Measurements from ENCODE around the gene ICAM3. TPM values are rescaled to one million over a fixed set of nuclear protein-coding genes. Genes with fewer than 3 reads are reported as not detected.

ICAM3 gene
- total and polyA plus RNA-seq, 9 donors, result 5.4 to 7.5 (median 5.8) TPM

DNA sequence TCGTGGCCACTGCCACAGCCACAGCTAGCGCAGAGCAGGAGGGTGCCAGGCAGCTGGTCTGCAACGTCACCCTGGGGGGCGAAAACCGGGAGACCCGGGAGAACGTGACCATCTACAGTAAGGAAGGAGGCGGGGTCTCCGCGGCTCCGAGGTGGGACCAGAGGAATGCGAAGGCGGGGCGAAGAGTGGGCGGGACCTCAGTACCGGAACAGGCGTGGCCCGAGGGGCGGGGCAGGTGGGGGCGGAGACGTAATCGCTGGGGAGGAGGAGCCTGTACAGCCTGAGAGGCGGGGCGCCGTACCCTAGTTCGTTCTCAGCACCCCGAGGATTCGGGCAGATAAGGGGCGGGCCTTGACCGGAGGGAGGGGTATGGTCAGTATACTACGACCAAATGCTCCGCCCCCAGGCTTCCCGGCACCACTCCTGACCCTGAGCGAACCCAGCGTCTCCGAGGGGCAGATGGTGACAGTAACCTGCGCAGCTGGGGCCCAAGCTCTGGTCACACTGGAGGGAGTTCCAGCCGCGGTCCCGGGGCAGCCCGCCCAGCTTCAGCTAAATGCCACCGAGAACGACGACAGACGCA lies 47.1 kb downstream of the ICAM3 start:
- DNase-seq, result peak; percentile 42
- Histone ChIP-seq H3K36me3 (ENCODE audit: control insufficient read depth, insufficient read depth, low read length) (no peaks in the 10 kb centered on the region), H3K4me3 (ENCODE audit: low read length) (peak overlapping the region; percentile 17), H3K9me3 (replicated peaks; ENCODE audit: control insufficient read depth, low read depth, low read length) (no peaks in the 10 kb centered on the region), H3K4me1 (ENCODE audit: control insufficient read depth, insufficient read depth, low read length) (peaks cover 66% of the 10 kb centered on the region), H3K27me3 (ENCODE audit: control insufficient read depth, insufficient read depth, low read length) (peaks cover 100% of the 10 kb centered on the region), H3K27ac (ENCODE audit: low read length) (no peak overlapping the region)
- 1% methylated on average over 45 of the region's 45 CpGs for WGBS (ENCODE audit: insufficient coverage)

DNA sequence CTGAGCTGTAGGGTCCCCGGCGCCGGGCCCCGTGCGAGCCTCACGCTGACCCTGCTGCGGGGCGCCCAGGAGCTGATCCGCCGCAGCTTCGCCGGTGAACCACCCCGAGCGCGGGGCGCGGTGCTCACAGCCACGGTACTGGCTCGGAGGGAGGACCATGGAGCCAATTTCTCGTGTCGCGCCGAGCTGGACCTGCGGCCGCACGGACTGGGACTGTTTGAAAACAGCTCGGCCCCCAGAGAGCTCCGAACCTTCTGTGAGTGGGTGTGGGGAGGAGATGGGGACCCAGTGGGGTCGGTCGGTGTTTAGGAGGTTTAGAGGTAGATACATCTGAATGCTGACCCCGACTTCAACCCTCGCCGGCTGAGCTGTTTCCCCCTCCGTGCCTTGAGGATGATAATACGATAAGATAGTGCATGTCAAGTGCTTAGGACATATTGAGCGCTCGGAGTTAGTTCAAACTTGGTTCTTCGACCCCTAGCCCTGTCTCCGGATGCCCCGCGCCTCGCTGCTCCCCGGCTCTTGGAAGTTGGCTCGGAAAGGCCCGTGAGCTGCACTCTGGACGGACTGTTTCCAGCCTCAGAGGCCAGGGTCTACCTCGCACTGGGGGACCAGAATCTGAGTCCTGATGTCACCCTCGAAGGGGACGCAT lies 47.7 kb downstream of the ICAM3 start:
- H3K36me3 ChIP-seq (ENCODE audit: control insufficient read depth, insufficient read depth, low read length), result no peaks in the 10 kb centered on the region
- peaks cover 100% of the 10 kb centered on the region for H3K27me3 ChIP-seq (ENCODE audit: control insufficient read depth, insufficient read depth, low read length)
- no peaks in the 10 kb centered on the region for H3K9me3 ChIP-seq (replicated peaks; ENCODE audit: control insufficient read depth, low read depth, low read length)
- DNase-seq, result no peak
- 2% methylated on average over 44 of the region's 49 CpGs for WGBS (ENCODE audit: insufficient coverage)
- H3K4me3 ChIP-seq (ENCODE audit: low read length), result peak overlapping the region; percentile 17
- H3K4me1 ChIP-seq (ENCODE audit: control insufficient read depth, insufficient read depth, low read length), result peaks cover 71% of the 10 kb centered on the region
- H3K27ac ChIP-seq (ENCODE audit: low read length), result no peak overlapping the region

DNA sequence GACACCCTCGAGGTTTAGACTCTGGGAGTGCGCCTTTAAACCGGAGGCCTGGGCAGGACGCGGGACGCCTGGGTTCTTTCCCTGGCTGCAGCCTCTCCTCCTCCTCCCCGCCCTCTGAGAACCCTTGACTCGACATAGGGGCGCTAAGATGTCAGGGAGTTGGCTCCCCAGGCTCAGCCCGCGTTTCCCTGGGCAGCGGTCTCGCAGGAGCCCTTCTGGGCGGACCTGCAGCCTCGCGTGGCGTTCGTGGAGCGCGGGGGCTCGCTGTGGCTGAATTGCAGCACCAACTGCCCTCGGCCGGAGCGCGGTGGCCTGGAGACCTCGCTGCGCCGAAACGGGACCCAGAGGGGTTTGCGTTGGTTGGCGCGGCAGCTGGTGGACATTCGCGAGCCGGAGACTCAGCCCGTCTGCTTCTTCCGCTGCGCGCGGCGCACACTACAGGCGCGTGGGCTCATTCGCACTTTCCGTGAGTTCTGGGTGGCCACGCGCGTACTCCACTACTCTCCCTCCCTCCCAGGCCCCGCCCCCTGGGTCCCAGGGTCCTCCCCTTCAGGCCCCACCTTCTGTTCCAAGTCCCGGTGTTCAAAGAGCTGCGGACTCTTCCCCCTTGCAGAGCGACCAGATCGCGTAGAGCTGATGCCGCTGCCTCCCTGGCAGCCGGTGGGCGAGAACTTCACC lies 48.4 kb downstream of the ICAM3 start:
- H3K27ac ChIP-seq (ENCODE audit: low read length), result no peak overlapping the region
- no peaks in the 10 kb centered on the region for H3K9me3 ChIP-seq (replicated peaks; ENCODE audit: control insufficient read depth, low read depth, low read length)
- peaks cover 100% of the 10 kb centered on the region for H3K27me3 ChIP-seq (ENCODE audit: control insufficient read depth, insufficient read depth, low read length)
- peaks cover 72% of the 10 kb centered on the region for H3K4me1 ChIP-seq (ENCODE audit: control insufficient read depth, insufficient read depth, low read length)
- peak overlapping the region; percentile 15 for H3K4me3 ChIP-seq (ENCODE audit: low read length)
- no peak for DNase-seq
- under 1% methylated on average over 55 of the region's 57 CpGs for WGBS (ENCODE audit: insufficient coverage)
- H3K36me3 ChIP-seq (ENCODE audit: control insufficient read depth, insufficient read depth, low read length), result no peaks in the 10 kb centered on the region

DNA sequence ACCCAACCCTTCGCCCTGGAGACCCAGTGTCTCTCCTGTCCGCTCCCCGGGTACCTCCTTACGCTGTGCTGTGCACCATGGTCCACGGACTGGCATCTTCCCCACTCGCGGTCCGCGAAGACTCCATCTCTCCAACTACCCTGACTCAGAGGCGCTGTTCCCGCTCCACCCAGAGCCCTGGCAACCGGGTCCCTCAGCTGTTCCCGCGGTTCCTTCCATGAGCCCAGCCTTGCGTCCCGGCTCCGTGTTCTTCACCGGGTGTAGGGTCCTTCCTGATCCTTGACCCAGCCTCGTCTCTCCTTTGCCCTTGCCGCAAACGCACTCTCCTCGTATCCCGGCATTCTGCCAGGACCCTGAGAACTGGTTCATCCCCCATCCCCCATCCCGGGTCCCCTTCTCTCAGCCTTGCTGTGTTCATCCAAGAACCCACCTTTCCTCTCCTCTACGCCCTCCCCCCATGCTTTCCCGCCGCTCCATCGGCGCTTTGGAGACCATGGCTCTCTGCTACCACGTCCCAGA lies 49.0 kb downstream of the ICAM3 start:
- H3K9me3 ChIP-seq (replicated peaks; ENCODE audit: control insufficient read depth, low read depth, low read length), result no peaks in the 10 kb centered on the region
- no peak overlapping the region for H3K27ac ChIP-seq (ENCODE audit: low read length)
- peaks cover 66% of the 10 kb centered on the region for H3K4me1 ChIP-seq (ENCODE audit: control insufficient read depth, insufficient read depth, low read length)
- 0% methylated on average over 30 of the region's 30 CpGs for WGBS (ENCODE audit: insufficient coverage)
- no peak overlapping the region for H3K4me3 ChIP-seq (ENCODE audit: low read length)
- H3K27me3 ChIP-seq (ENCODE audit: control insufficient read depth, insufficient read depth, low read length), result peaks cover 95% of the 10 kb centered on the region
- H3K36me3 ChIP-seq (ENCODE audit: control insufficient read depth, insufficient read depth, low read length), result no peaks in the 10 kb centered on the region
- no peak for DNase-seq

DNA sequence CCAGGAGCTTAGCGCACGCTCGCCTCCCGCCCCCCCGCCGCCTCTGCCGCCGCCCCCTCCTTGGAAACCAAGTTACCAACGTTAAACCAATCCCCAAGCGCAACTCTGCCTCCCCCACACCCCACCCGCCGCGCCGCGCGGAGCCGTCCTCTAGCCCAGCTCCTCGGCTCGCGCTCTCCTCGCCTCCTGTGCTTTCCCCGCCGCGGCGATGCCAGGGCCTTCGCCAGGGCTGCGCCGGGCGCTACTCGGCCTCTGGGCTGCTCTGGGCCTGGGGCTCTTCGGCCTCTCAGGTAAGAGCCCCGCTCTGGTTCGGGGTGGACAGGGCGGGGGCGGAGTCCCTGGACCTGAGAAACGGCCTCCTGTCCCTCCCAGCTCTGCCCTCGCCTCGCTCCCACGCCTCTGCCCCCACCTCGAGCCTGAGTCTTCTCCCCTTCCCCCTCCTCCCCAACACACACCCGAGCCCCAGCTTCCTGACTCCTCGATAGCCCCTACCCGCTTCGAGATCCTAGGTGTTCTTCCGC lies 49.5 kb downstream of the ICAM3 start, which contains the start of gene ICAM5:
TSS of gene ICAM5 (plus strand) at position 117 of the 521 bp plus-strand sequence. CDS start at position 209, 92 bp downstream.
- Histone ChIP-seq H3K27me3 (ENCODE audit: control insufficient read depth, insufficient read depth, low read length) (peaks cover 90% of the 10 kb centered on the region), H3K4me1 (ENCODE audit: control insufficient read depth, insufficient read depth, low read length) (peaks cover 62% of the 10 kb centered on the region), H3K36me3 (ENCODE audit: control insufficient read depth, insufficient read depth, low read length) (no peaks in the 10 kb centered on the region), H3K27ac (ENCODE audit: low read length) (no peak within 1 kb of the TSS), H3K9me3 (replicated peaks; ENCODE audit: control insufficient read depth, low read depth, low read length) (no peaks in the 10 kb centered on the region), H3K4me3 (ENCODE audit: low read length) (peak within 1 kb of the TSS; percentile 17)
- 2% methylated on average over 44 of the region's 45 CpGs for WGBS (ENCODE audit: insufficient coverage)
- DNase-seq, result no peak

DNA sequence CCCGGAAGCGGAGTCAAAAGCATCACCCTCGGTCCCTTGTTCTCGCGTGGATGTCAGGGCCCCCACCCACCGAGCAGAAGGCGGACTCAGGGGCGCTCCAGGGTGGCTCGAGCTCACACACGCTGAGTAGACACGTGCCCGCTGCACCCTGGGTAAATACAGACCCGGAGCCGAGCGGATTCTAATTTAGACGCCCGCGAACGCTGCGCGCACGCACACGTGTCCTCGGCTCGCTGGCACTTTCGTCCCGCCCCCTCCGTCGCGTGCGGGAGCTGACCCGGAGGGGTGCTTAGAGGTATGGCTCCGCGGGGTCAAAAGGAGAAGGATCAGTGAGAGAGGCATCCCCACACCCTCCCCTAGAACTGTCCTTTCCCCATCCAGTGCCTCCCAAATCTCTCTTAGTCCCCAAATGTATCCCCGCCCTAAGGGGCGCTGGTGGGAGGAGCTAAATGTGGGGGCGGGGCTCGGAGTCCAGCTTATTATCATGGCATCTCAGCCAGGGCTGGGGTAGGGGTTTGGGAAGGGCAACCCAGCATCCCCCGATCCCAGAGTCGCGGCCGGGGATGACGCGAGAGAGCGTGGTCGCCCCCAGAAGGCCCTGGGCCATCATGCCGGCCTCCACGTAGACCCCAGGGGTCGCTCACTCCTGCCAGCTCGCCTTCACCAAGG lies 50.1 kb downstream of the ICAM3 start:
- Histone ChIP-seq H3K4me3 (ENCODE audit: low read length) (peak overlapping the region; percentile 17), H3K9me3 (replicated peaks; ENCODE audit: control insufficient read depth, low read depth, low read length) (no peaks in the 10 kb centered on the region), H3K4me1 (ENCODE audit: control insufficient read depth, insufficient read depth, low read length) (peaks cover 62% of the 10 kb centered on the region), H3K27ac (ENCODE audit: low read length) (no peak overlapping the region), H3K27me3 (ENCODE audit: control insufficient read depth, insufficient read depth, low read length) (peaks cover 84% of the 10 kb centered on the region), H3K36me3 (ENCODE audit: control insufficient read depth, insufficient read depth, low read length) (no peaks in the 10 kb centered on the region)
- DNase-seq, result no peak
- WGBS (ENCODE audit: insufficient coverage), result under 1% methylated on average over 29 of the region's 50 CpGs

DNA sequence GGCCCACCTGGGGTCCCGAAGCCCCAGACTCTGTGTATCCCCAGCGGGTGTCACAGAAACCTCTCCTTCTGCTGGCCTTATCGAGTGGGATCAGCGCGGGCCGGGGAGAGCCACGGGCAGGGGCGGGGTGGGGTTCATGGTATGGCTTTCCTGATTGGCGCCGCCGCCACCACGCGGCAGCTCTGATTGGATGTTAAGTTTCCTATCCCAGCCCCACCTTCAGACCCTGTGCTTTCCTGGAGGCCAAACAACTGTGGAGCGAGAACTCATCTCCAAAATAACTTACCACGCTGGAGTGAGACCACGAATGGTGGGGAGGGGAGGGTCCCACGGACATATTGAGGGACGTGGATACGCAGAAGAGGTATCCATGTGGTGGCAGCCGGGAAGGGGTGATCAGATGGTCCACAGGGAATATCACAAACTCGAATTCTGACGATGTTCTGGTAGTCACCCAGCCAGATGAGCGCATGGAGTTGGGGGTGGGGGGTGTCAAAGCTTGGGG lies 50.7 kb downstream of the ICAM3 start:
- DNase-seq, result peak; percentile 57
- Histone ChIP-seq H3K27ac (ENCODE audit: low read length) (no peak overlapping the region), H3K9me3 (replicated peaks; ENCODE audit: control insufficient read depth, low read depth, low read length) (no peaks in the 10 kb centered on the region), H3K27me3 (ENCODE audit: control insufficient read depth, insufficient read depth, low read length) (peaks cover 78% of the 10 kb centered on the region), H3K36me3 (ENCODE audit: control insufficient read depth, insufficient read depth, low read length) (no peaks in the 10 kb centered on the region), H3K4me1 (ENCODE audit: control insufficient read depth, insufficient read depth, low read length) (peaks cover 62% of the 10 kb centered on the region), H3K4me3 (ENCODE audit: low read length) (peak overlapping the region; percentile 17)
- 0% methylated on average over 7 of the region's 23 CpGs for WGBS (ENCODE audit: insufficient coverage)

DNA sequence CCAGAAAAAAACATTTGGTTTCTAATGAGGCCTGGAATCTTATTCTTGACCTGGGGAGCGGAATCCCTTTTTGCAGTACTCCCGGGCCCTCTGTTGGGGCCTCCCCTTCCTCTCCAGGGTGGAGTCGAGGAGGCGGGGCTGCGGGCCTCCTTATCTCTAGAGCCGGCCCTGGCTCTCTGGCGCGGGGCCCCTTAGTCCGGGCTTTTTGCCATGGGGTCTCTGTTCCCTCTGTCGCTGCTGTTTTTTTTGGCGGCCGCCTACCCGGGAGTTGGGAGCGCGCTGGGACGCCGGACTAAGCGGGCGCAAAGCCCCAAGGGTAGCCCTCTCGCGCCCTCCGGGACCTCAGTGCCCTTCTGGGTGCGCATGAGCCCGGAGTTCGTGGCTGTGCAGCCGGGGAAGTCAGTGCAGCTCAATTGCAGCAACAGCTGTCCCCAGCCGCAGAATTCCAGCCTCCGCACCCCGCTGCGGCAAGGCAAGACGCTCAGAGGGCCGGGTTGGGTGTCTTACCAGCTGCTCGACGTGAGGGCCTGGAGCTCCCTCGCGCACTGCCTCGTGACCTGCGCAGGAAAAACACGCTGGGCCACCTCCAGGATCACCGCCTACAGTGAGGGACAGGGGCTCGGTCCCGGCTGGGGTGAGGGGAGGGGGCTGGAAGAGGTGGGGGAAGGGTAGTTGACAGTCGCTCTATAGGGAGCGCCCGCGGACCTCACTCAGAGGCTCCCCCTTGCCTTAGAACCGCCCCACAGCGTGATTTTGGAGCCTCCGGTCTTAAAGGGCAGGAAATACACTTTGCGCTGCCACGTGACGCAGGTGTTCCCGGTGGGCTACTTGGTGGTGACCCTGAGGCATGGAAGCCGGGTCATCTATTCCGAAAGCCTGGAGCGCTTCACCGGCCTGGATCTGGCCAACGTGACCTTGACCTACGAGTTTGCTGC lies 52.4 kb downstream of the ICAM3 start, which contains the start of gene ICAM4:
TSS of gene ICAM4 (plus strand) at position 153 of the 935 bp plus-strand sequence. CDS start at position 211, 58 bp downstream.
- peak; percentile 54 for DNase-seq
- Histone ChIP-seq H3K27ac (ENCODE audit: low read length) (peak within 1 kb of the TSS; percentile 29), H3K4me1 (ENCODE audit: control insufficient read depth, insufficient read depth, low read length) (peaks cover 54% of the 10 kb centered on the region), H3K4me3 (ENCODE audit: low read length) (no peak within 1 kb of the TSS), H3K27me3 (ENCODE audit: control insufficient read depth, insufficient read depth, low read length) (peaks cover 62% of the 10 kb centered on the region), H3K9me3 (replicated peaks; ENCODE audit: control insufficient read depth, low read depth, low read length) (no peaks in the 10 kb centered on the region), H3K36me3 (ENCODE audit: control insufficient read depth, insufficient read depth, low read length) (no peaks in the 10 kb centered on the region)
- WGBS (ENCODE audit: insufficient coverage), result 3% methylated on average over 53 of the region's 59 CpGs

DNA sequence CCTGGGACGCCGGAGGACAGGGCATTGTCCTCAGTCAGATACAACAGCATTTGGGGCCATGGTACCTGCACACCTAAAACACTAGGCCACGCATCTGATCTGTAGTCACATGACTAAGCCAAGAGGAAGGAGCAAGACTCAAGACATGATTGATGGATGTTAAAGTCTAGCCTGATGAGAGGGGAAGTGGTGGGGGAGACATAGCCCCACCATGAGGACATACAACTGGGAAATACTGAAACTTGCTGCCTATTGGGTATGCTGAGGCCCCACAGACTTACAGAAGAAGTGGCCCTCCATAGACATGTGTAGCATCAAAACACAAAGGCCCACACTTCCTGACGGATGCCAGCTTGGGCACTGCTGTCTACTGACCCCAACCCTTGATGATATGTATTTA lies 54.0 kb downstream of the ICAM3 start:
- no peak for DNase-seq
- WGBS (ENCODE audit: insufficient coverage), result 100% methylated on average over 1 of the region's 4 CpGs

More for the DNA sequence above, 54.0 kb downstream of the ICAM3 start:
- Histone ChIP-seq H3K27ac (ENCODE audit: low read length) (no peak overlapping the region), H3K4me3 (ENCODE audit: low read length) (no peak overlapping the region), H3K36me3 (ENCODE audit: control insufficient read depth, insufficient read depth, low read length) (no peaks in the 10 kb centered on the region), H3K4me1 (ENCODE audit: control insufficient read depth, insufficient read depth, low read length) (peaks cover 37% of the 10 kb centered on the region), H3K9me3 (replicated peaks; ENCODE audit: control insufficient read depth, low read depth, low read length) (no peaks in the 10 kb centered on the region), H3K27me3 (ENCODE audit: control insufficient read depth, insufficient read depth, low read length) (peaks cover 45% of the 10 kb centered on the region)

All from muscle of leg (tissue), 11 donors.